Activated B cell treated with CpG ODN at 0.5 μM for 24 hours (primary cell): ENCODE results near the gene ALX1. TPM values are rescaled to one million over a fixed set of nuclear protein-coding genes. Genes with fewer than 3 reads are reported as not detected.

ENCODE experiments used
- ATAC-seq: fragments of 200-7000 bp; cut with Tn5 transposase; one replicate; pipeline ENCODE4 v1.10.0; 2021; ENCODE audit warnings: low read depth, mild to moderate bottlenecking, moderate library complexity
- CTCF ChIA-PET: fragments of 350-600 bp; sonication (Branson Sonifier 250); formaldehyde crosslinking; loops from one replicate; lab custom pipeline; 2021; ENCODE audit warnings: antibody characterized with exemption; lab: Charles Lee
- POLR2A ChIA-PET: fragments of 350-600 bp; sonication (Branson Sonifier 250); formaldehyde crosslinking; loops from one replicate; lab custom pipeline; 2021; ENCODE audit warnings: antibody characterized with exemption; lab: Charles Lee
- DNase-seq: peaks from one replicate; pipeline ENCODE4 v3.0.0; 2022
- H3K27ac Mint-ChIP-seq: one replicate; pipeline ENCODE4 v1.8.0; 2020; ENCODE audit warnings: mixed read lengths
- H3K27me3 Mint-ChIP-seq: one replicate; pipeline ENCODE4 v1.8.0; 2021; ENCODE audit warnings: mixed read lengths
- H3K36me3 Mint-ChIP-seq: one replicate; pipeline ENCODE4 v1.8.0; 2021; ENCODE audit warnings: low read depth, mixed read lengths
- H3K4me1 Mint-ChIP-seq: one replicate; pipeline ENCODE4 v1.8.0; 2021; ENCODE audit warnings: mixed read lengths
- H3K4me3 Mint-ChIP-seq: one replicate; pipeline ENCODE4 v1.8.0; 2020; ENCODE audit warnings: mild to moderate bottlenecking, mixed read lengths
- H3K9me3 Mint-ChIP-seq: one replicate; pipeline ENCODE4 v1.8.0; 2020; ENCODE audit warnings: mixed read lengths
- CTCF ChIP-seq: fragments of 200-600 bp; IDR thresholded peaks from one replicate; pipeline ENCODE4 v1.8.0; 2022; ENCODE audit warnings: antibody characterized with exemption, mild to moderate bottlenecking
- intact Hi-C: fragments of 100-400 bp; cut with micrococcal nuclease; formaldehyde crosslinking; loops from one replicate; pipeline ENCODE4 v1.15.1; 2024
- total RNA-seq: library from RNA; stranded (reverse); gene quantifications from 2 replicates; pipeline ENCODE4 v1.2.3, GENCODE V29; 2022

Gene ALX1
- total RNA-seq, 1 donor from 2014 or later, result not detected

- ATAC-seq (no peak), DNase-seq (no peak)
- H3K36me3 Mint-ChIP-seq, result no peaks in the 10 kb centered on the region
- H3K27me3 Mint-ChIP-seq, result peaks cover 46% of the 10 kb centered on the region
- no peak overlapping the region for H3K27ac Mint-ChIP-seq
- TF ChIP-seq CTCF, result no peak
- intact Hi-C loops, result no loop called here
- POLR2A ChIA-PET, result no interaction called here
- H3K4me1 Mint-ChIP-seq, result peaks cover 7% of the 10 kb centered on the region
- CTCF ChIA-PET, result no interaction called here
- H3K4me3 Mint-ChIP-seq, result no peak overlapping the region
- no peaks in the 10 kb centered on the region for H3K9me3 Mint-ChIP-seq
Measured at GRCh38 chr12:85280984-85281630, 1.1 kb downstream of the ALX1 start.

- H3K4me3 Mint-ChIP-seq, result no peak overlapping the region
- TF ChIP-seq CTCF, result no peak
- H3K27me3 Mint-ChIP-seq, result peaks cover 40% of the 10 kb centered on the region
- POLR2A ChIA-PET, result no interaction called here
- H3K27ac Mint-ChIP-seq, result no peak overlapping the region
- CTCF ChIA-PET, result no interaction called here
- intact Hi-C loops, result no loop called here
- peaks cover 7% of the 10 kb centered on the region for H3K4me1 Mint-ChIP-seq
- H3K36me3 Mint-ChIP-seq, result no peaks in the 10 kb centered on the region
- no peaks in the 10 kb centered on the region for H3K9me3 Mint-ChIP-seq
- ATAC-seq, result no peak
- DNase-seq, result no peak
Measured at GRCh38 chr12:85281636-85282312, 1.8 kb downstream of the ALX1 start.

- intact Hi-C loops, result no loop called here
- no peak overlapping the region for H3K27ac Mint-ChIP-seq
- ChIA-PET POLR2A (no interaction called here), CTCF (no interaction called here)
- no peak overlapping the region for H3K4me3 Mint-ChIP-seq
- no peak for TF ChIP-seq CTCF
- H3K27me3 Mint-ChIP-seq, result peaks cover 27% of the 10 kb centered on the region
- peaks cover 7% of the 10 kb centered on the region for H3K4me1 Mint-ChIP-seq
- H3K9me3 Mint-ChIP-seq, result no peaks in the 10 kb centered on the region
- DNase-seq, result no peak
- no peaks in the 10 kb centered on the region for H3K36me3 Mint-ChIP-seq
- ATAC-seq, result no peak
Measured at GRCh38 chr12:85283560-85283959, 3.5 kb downstream of the ALX1 start.

GRCh38 chr12:85296362-85296761 lies 16.3 kb downstream of the ALX1 start:
- H3K9me3 Mint-ChIP-seq, result no peaks in the 10 kb centered on the region
- CTCF ChIA-PET, result no interaction called here
- intact Hi-C loops, result no loop called here
- POLR2A ChIA-PET, result no interaction called here
- no peak overlapping the region for H3K4me3 Mint-ChIP-seq
- no peaks in the 10 kb centered on the region for H3K4me1 Mint-ChIP-seq
- no peaks in the 10 kb centered on the region for H3K27me3 Mint-ChIP-seq
- no peak for TF ChIP-seq CTCF
- H3K36me3 Mint-ChIP-seq, result no peaks in the 10 kb centered on the region
- ATAC-seq (no peak), DNase-seq (no peak)
- no peak overlapping the region for H3K27ac Mint-ChIP-seq

GRCh38 chr12:85299053-85299452 lies 19.0 kb downstream of the ALX1 start:
- DNase-seq (no peak), ATAC-seq (no peak)
- Mint-ChIP-seq H3K36me3 (no peaks in the 10 kb centered on the region), H3K4me3 (no peak overlapping the region), H3K9me3 (no peaks in the 10 kb centered on the region), H3K27ac (no peak overlapping the region), H3K27me3 (no peaks in the 10 kb centered on the region), H3K4me1 (no peaks in the 10 kb centered on the region)
- POLR2A ChIA-PET, result no interaction called here
- CTCF ChIA-PET, result no interaction called here
- TF ChIP-seq CTCF, result no peak
- intact Hi-C loops, result no loop called here
